ENCODE results near the gene KRT7.

DNA sequence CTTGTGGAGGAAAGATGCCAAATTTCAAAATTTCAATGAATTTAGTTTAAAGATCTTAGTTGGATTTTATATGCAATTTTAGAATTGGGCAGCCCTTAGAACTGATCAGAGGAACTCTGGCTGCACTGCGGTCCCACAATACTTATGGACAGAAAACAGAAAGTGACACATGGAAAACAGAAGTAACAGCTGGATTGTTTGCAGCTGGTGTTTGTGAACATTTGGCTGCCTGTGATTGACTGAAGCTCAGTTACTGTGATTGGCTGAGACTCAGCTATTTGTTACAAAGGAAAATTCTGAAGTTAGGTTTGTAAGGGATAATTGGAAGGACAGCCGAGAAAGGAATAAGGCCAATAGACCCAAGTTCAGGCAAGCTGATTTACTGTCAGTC lies 31.4 kb downstream of the KRT7 start:
- TF ChIP-seq, protein P1, sequence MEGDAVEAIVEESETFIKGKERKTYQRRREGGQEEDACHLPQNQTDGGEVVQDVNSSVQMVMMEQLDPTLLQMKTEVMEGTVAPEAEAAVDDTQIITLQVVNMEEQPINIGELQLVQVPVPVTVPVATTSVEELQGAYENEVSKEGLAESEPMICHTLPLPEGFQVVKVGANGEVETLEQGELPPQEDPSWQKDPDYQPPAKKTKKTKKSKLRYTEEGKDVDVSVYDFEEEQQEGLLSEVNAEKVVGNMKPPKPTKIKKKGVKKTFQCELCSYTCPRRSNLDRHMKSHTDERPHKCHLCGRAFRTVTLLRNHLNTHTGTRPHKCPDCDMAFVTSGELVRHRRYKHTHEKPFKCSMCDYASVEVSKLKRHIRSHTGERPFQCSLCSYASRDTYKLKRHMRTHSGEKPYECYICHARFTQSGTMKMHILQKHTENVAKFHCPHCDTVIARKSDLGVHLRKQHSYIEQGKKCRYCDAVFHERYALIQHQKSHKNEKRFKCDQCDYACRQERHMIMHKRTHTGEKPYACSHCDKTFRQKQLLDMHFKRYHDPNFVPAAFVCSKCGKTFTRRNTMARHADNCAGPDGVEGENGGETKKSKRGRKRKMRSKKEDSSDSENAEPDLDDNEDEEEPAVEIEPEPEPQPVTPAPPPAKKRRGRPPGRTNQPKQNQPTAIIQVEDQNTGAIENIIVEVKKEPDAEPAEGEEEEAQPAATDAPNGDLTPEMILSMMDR (IDR thresholded peaks at IDR 0.05) = no peak
- no peak for TF ChIP-seq POLR2A (IDR thresholded peaks at IDR 0.05)

Measured in suprapubic skin (tissue), 3 donors.